ENCODE data around the gene KCNK1.

- no peak for TF ChIP-seq CTCF (IDR thresholded peaks at IDR 0.05)
- no peak for TF ChIP-seq POLR2A (IDR thresholded peaks at IDR 0.05)
Observed at GRCh38 chr1:233655301-233655740, 41.4 kb downstream of the KCNK1 start.
